Stimulated activated CD4-positive, alpha-beta T cell treated with anti-CD3 and anti-CD28 coated beads, Interleukin-1b, Interleukin-23, amount 100 ng/mL, for 1 hour (primary cell): Measurements from ENCODE around the gene SLC16A8.

Source experiments
- DNase-seq, 2 donors: peaks; one replicate each; pipeline ENCODE4 v3.0.0-alpha.2; 2020; ENCODE audit warnings: low read depth in 2 of 2

Gene SLC16A8

DNA sequence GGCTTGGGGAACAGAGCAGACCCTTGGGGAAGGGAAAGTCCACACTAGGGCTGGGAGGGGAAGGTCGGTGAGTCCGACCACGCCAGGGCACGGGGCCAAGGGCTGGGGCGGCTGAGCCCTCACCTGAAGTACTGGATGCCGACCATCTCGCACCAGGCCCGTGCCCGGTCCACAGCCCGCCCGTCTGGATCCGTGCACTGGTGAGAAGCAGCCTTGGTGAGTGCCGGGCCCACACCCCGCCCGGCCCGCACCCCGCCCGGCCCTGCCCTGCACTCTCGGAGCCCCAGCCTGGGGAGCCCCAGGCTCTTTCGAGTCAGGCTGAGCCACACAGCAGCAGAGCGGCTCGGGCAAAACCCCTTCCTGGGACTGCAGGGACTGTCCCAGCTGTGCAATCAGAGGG, 28.4 kb upstream of the SLC16A8 start:
- no peak for DNase-seq

DNA sequence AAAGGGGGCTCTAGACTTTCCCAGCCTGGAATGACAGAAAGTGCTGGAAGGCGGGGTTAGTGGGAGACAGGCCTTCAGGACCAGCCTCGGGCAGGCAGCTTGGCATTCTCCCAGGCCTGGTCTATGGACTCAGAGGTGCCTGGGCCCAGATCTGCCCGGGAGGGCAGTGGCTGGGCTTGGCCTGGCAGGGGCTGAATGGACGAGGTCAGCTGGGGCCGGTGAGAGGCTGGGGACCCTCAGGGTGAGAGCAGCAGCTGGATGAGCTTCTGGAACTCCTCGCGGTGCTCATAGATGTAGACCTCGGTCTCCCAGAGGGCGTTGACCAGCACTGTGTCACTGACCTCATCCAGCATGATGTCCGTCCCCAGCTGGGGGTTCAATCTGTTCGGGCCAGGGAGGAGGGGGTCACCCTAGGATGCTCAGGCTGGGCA, 28.0 kb upstream of the SLC16A8 start:
- no peak for DNase-seq

DNA sequence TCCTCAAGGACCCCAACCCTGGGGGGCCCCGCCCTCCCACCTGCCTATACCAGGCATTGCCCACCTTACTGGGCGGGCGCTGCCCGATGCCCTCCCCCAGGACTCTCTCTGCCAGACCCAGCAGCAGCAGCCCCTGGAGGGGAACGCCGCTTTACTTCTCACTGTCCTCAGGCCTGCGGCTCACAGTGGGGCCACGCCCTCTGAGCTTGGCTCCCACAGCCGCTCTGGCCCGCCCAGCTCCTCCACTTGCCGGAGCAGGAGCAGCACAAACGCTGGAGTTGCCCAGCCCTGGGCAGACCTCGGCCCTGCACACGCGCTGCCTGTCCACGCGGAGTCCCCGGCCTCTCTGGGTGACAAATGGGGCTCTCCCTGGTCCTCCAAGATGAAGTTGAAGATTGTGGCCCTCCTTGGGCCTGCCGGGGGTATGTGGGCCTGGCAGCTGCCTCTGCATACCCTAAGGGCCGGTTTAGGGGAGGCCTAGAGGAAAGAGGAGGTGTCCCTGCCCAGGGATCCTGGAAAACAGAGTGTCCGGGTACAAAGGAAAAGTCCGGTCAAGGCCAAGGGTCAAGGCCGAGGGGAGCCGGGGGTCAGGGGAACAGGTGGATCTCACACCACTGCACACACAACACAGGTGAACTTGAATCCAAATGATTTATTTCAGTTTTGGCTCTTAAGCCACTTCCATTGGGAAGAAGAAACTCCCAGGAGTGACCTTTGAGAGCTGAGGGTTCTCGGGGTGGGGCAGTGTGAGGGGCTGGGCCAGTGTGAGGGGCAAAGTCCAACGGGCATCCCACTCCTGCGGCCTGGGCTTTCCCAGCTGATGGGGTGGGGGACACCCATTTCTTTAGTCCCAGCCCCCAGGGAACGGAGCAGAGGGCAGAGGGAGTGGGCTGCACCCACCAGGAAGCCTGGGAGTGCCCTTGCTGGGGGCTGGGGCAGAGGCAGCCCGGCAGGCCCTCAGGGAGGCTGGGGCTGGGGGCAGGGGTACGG, 27.2 kb upstream of the SLC16A8 start:
- no peak for DNase-seq

DNA sequence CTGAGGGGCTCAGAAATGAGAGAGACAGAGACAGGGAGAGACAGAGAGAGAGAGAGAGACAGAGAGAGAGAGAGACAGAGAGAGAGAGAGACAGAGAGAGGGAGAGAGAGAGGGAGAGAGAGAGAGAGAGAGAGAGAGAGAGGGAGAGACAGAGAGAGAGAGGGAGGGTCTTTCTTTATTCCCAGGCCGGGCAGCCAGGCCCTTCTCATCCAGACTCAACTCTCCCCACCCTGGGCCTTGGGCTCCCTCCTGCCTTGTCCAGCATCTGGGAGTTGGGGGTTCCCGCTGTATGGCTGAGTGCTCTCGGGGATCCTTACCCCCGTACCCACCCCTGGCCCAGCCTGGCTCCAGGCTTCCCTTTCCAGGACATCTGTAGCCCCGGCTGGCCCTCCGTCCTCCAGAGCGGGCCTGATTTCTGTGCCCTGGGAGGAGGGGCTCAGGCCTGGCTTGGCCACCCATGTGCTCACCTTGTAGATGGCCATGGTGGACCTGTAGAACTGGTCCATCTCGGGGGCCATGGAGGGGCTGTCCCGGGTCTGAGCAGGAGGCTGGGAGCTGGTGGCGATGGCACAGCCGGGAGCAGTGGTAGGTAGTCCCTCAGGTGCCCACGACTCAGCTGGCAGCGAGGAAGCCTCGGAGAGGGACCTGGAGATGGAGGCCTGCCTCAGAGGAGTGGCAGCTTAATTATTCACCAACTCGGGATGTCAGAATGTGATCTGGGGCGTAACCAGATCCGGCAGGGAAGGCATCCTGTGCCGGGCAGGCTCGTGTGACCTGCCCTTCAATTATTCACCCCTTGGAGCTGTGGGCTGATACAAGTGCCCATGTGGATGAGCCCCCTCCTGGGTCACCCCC, 26.3 kb upstream of the SLC16A8 start, which contains the start of gene BAIAP2L2:
BAIAP2L2 (minus strand) TSS at position 677 of the 855 bp plus-strand sequence; CDS start at position 518, 159 bp downstream.
- no peak for DNase-seq

DNA sequence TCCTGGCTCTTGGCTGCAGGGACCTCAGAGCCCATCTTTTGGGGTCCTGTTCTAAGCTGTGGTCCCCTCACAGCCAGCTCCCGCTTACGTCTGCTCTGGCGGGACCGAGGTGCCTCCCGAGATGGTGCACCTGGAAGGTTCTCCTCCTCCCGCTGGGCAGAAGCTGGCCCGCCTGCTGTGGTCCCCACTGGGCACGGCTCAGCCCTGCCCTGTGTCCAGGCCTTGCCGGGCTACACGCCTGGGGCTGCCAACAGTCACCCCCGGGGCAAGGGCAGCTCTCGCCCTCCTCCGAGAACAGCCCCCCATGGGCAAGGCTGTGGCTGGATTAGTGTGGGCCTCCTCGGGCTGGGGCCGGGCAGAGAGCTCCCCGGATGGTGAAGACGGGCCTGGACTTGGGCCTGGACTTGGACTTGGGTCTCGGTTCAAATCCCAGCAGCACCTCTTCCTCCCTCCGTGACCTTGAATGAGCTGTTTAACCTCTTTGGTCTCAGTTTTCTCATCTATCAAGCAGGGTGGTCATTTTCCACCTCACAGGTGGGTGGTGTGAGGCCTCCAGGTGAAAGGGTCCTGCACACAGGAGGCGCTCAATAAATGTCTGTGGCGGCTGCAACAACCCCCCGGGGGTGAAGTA, 25.5 kb upstream of the SLC16A8 start:
- DNase-seq = no peak

DNA sequence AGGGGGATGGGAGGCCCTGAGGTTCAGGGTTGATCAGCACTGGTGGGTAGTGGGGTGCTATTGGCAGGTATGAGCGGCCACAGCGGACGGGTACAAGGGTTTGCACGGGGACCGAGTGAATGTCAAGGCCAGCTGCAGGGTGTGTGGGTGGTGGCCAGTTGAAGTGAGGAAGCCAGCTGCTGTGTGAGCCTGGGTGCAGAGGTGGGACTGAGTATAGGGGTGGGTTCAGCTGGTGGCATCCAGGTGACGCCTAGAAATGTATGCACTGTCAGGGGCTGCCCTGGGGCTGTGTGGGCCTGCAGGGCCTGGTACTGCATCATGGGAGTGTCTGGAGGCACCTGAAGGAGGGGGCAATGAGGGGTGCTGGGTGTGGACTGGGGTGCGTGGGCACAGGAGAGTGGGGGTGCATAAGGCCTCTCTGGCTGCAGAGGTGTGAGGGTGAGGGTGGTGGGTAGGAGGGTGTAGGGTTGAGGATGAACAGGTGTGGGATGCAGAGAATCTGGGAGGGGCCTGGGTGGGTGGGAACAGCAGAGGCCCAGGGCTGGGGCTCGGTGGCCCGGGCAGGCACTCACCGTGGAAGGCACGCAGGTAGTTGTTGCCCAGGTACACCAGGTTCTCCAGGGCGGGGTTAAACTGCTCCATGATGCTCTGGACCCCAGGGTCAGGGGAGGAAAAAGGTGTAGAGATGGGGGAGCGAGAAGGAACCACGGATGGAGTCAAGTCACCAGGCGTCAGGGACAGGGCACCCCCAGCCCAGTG, 24.8 kb upstream of the SLC16A8 start:
- DNase-seq = no peak

DNA sequence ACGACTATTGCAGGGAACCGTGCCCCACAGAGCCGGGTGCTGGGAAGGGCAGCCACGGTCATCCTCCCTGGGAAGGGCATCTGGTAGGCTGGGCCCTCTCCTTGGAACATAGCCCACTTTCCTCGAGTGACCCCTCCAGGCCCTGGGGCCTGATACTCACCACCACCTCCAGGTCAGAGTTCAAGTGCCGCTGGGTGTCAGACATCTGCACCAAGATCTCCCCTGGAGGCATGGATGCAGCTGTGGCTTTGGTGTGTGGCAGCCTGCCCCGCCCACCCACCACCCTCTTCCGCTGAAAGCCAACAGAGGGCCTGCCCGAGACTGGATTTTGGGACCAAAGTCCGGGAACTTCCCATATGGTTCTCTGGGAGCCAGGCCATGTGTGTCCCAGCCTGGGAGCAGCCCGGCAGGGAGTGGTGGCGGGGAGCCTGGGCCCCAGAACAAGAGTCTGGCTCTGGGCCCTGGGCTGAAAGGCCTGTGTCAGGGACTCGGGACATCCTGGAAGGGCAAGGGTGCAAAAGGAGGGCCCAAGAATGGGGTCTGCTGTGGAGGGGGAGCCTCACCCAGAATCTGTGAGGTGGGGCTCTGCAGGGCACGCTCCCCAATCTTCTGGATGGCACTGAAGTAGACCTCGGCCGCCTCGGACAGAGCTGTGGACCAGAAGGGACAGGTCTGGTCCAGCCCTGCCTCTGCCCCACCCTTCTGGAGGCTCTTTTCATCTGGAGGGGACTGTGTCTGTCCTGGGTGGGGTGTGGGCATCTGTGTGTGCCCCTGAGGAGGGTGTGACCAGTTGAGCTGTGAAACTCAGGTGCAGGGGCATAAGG, 23.9 kb upstream of the SLC16A8 start:
- no peak for DNase-seq

DNA sequence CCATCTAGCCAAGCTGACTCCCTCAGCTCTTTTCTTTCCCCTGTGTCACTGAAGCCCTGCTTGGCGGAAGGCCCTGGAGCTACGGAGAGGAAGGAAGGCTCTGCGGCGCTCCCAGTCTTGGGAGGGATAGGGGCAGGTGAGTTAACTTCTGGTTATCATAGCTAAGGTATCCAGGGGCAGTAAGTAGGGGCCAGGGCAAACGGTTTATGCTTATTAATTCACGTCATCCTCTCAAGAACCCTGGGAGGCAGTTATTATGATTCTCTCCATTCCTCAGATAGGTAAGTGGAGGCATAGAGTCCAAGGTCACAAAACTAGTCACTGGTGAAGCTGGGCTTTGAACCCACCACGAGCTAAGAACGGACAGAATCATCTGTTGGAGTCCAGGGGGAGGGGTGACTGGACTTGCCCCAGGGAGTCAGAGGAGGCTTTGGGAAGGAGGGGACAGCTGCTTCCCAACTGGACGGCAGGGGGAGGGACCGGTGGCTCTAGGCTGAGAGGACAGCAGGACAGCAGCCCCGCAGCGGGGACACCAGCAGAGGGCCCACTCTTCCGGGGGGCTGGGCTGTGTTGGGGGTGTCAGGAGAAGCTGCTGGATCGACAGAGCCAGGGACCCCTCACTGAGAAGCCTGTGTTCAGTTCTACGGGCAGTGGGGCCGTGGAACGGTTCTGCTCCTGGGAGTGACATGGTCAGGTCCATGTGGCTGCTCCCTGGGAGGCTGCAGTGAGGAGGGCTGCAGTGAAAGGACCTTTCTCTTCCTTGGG, 23.0 kb upstream of the SLC16A8 start:
- no peak for DNase-seq

DNA sequence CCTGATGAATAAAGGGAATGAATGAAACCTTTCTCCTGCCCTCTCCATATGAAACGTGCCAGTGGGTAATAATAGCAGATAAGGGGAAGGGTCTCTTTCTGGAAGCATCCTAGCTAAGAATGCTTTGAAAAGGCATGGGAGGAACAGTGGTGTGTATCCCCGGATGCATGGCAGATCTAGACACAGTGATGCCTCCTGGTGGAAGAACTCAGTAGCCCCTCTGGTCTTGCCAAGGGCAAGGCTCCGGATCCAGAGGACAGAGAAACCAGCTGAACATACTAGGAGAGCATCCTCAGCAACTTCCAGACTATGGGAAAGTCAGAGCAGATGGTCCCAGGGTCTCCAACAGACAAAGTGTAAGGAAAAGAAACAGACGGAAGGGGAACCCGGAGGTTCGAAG, 20.1 kb upstream of the SLC16A8 start:
- no peak for DNase-seq

DNA sequence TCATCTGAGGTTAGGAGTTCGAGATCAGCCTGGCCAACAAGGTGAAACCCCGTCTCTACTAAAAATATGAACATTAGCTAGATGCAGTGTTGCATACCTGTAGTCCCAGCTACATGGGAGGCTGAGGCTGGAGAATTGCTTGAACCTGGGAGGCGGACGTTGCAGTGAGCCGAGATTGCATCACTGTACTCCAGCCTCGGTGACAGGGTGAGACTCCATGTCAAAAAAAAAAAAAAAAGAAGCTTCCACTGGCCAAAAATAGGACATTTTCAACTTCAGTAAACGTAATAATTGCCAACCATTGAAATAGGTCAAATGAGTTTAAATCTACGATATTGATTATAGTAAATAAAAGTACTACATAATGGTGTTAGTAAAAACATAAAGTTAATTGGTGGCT, 19.7 kb upstream of the SLC16A8 start:
- DNase-seq = no peak

DNA sequence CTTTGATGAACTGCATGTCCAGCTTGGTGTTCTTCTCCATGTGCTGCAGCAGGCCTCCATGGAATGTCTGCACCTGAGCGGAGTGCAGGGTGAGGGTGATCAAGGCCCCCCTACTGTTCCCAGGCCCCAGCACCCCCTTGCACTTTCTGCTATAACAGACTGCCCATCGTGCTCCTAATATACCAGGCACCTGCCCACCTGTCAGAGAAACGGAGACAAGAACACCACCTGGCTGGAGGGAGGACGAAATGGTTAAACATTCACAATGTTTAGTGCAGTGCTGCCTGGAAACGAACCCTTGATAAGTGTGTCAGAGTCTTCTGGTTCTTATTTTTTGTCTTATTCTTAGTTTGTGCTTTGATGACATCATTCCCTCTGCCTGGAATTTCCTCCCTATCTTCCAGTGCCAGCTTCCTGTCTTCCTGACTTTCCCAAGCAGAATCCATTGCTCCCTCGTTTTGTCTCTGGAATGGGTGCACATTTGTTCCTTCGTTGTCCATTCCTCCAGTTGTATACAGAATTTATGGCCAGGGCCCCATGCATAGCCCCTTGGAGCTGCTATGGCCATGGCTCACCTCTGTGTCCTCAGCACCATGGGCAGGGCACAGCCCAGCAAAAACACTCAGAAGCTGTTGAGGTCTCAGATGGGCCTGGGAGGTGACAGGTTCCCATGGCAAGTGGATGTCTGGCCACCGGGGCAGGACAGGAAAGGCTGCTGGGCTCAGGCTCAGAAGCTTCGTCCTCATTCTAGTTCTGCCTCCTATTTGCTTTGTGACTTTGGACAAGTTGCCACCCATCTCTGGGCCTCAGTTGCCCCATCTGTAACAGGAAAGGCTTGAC, 14.6 kb upstream of the SLC16A8 start:
- DNase-seq = no peak

DNA sequence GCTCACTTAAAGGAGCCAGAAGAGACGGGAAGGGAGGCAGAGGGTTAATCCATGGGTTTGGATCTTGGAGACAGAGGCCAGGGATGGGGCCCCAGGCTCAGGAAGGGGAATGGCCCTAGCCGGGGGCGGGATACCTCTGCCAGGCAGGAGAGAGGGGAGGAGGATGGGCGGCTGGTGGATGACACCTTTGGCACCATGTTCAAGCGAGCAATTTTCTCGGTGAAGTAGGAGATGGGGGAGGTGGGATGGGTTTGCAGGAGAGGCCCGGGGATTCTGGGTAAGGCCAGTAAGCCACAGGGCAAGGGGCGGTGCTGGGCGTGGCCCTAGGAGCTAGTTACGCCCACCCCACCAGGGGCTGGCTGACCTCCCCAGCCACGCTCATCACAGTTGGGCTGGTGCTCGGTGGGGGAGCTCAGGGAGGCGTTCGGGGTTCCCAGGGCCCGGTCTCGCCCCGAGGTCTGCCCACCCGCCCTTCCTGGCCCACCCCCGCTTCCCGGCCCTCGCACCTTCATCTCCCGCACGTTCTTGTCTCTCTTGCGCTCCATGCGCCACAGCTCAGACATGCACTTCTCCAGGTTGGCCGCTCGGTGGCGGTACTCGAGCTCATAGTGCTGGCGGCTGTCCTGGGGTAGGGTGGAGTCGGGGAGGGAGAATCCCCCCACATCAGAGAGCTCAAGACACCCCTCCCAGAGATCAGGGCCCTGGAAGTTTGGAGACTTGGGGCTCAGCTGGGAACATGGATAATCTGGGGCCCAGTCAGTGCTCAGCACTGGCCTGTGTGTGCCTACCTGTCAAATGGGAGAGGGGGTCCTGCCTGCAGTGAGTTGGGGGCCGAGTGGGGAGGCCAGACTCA, 13.8 kb upstream of the SLC16A8 start:
- no peak for DNase-seq

DNA sequence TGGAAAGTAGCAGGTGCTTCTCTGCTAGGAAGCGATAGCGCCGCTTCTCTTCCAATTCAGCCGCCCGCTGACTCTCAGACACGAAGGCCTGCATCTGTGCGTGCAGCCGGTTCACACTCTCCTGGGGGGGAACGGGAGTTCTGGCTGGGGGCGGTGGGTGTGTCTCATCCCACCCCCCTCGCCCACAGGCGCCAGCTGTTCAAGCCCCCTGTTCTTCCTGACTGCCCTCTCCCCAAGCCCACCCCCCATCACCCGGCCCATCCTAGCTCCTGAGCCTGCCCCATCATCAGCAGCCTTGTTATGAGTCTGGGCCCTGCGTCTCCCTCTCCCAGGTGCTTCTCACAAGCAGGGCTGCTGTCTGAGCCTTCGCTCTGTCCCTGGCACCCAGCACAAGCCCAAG, 13.1 kb upstream of the SLC16A8 start:
- DNase-seq = no peak

DNA sequence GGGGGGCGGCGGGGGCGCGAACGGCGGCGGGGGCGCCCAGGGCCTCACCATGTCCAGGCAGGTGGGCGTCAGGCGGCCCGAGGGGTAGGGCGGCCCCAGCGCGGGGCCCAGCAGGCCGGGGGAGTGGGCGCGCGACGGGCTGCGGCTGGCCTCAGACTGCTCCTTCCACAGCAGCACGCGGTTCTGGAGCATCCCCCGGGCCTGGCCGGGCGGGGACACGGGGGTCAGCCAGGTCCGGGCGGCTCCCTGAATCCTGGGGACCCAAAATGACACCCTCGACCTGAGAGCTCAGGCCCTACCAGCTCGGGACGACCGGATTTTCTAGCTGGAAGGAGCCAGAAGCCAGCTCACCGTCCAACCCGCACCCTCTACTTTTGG, 5.5 kb upstream of the SLC16A8 start:
- no peak for DNase-seq

DNA sequence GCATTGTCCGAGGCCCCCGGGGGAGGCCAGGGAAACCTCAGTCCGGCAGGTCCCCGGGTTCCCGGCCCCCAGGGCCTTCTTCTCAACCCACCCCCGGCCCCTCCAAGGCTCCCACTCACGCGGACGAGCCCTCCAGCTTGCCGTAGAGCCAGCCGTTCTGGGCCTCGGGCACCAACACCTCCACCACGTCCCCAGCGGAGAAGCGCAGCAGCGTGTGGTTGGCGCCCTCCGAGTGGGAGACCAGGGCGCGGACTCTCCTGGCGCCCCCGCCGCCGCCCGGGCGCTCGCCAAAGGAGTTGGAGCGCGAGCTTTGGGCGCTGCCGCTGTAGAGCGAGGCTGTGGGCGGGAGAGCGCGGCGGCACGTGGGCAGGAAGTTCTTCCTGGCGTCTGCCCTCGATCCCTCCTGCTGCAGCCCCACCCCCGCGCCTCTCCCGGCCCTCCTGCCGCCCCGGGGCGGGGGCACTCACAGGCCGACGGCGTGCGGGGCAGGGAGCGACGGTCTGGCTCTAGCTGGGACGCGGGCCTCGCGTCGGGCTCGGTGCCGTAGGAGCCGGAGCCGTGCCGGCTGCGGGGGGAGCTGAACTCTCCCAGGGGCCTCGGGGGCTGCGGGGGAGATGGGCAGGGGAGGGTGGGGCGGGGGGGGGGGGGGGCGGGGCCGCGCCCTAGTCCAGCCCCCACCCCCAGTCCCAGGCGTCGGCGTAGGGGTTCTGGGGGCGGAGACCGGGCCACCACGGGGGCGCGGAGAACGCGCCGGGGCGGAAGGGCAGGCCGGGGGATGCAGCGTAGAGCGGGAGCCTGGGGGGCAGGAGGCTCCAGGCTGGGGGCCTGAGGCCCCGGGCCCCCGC, 4.9 kb upstream of the SLC16A8 start:
- DNase-seq = no peak

DNA sequence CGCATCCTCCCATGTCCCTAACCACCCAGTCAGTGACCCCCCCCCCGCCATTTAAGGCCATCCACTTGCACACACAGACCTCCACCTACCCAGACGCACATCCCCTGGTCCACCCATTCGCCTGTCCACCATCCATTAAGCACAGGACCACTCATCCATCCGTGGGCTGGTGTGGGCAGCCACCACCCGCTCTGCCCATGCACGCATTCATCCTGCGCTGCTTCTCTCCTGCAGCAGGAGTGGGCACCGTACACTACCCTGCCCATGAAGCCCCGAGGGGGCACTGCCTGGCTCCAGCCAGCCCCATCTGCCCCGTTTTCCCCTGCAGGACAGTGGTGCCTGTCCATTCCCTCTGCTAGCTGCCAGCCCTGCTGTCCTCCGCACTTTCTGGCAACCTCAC, 3.9 kb upstream of the SLC16A8 start:
- no peak for DNase-seq

DNA sequence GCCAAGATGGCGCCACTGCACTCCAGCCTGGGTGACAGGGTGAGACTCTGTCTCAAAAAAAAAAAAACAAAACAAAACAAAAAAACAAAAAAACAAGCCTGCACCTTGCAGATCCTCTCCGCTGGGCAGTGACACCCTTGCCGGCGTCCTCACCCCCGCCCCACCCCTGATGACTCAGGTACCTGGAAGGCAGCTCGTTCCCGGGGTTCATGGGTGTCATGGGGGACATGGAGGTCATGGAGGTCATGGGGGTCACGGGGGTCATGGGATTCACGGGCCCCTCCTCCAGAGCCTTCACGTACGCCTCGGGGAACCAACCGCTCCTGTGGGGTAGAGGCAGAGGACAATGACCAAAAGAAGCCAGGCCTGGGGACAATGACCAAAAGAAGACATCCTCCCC, 3.0 kb upstream of the SLC16A8 start:
- DNase-seq = no peak
